ENCODE results near the gene MRAS. TPM values are rescaled to one million over a fixed set of nuclear protein-coding genes. Genes with fewer than 3 reads are reported as not detected.

MRAS gene
- total and polyA plus RNA-seq, 2 of the 4 experiments (the other 2 are of a cell fraction), result 59.3 to 60.6 TPM

GRCh38 chr3:138317687-138318086 lies 30.7 kb upstream of the MRAS start:
- Histone ChIP-seq H4K91ac (ENCODE audit: insufficient read depth, low read depth, low read length) (no peak overlapping the region), H3K18ac (ENCODE audit: low read depth, low read length) (no peak overlapping the region), H3K27me3 (ENCODE audit: control insufficient read depth, insufficient read depth, low read length) (peaks cover 24% of the 10 kb centered on the region), H2AFZ (replicated peaks; ENCODE audit: low read length, poor library complexity) (no peak overlapping the region), H3K23ac (ENCODE audit: low read depth, low read length) (no peak overlapping the region), H2BK120ac (ENCODE audit: low read depth, low read length) (no peak overlapping the region), H2AK5ac (ENCODE audit: low read depth, low read length) (no peak overlapping the region), H4K8ac (ENCODE audit: low read depth in 2 of 2, low read length in 2 of 2) (no peak overlapping the region), H4K5ac (ENCODE audit: low read depth, low read length) (no peak overlapping the region), H4K20me1 (ENCODE audit: insufficient read depth, low read length) (no peaks in the 10 kb centered on the region), H2BK20ac (ENCODE audit: low read depth, low read length) (no peak overlapping the region), H3K56ac (ENCODE audit: extremely low read depth, insufficient read depth, low read length) (no peak overlapping the region), H3K4me2 (ENCODE audit: low read depth, low read length) (no peak overlapping the region), H3K4ac (ENCODE audit: low read depth, low read length) (no peak overlapping the region), H3K36me3 (ENCODE audit: control insufficient read depth, insufficient read depth, low read length) (no peaks in the 10 kb centered on the region), H3K4me1 (ENCODE audit: control insufficient read depth, insufficient read depth, low read length) (no peaks in the 10 kb centered on the region), H3K9me1 (ENCODE audit: insufficient read depth, low read length) (no peaks in the 10 kb centered on the region), H3K9ac (ENCODE audit: low read depth, low read length) (no peak overlapping the region), H2BK5ac (ENCODE audit: low read depth, low read length, poor library complexity, severe bottlenecking) (no peak overlapping the region), H3K9me3 (ENCODE audit: control insufficient read depth, insufficient read depth, low read length) (no peaks in the 10 kb centered on the region), H2BK15ac (ENCODE audit: low read depth, low read length) (no peak overlapping the region), H3K79me1 (ENCODE audit: low read depth in 1 of 2, low read length in 2 of 2) (no peaks in the 10 kb centered on the region), H3K14ac (replicated peaks; ENCODE audit: low read depth, low read length) (no peak overlapping the region), H3K4me3 (ENCODE audit: insufficient read depth, low read depth, low read length) (no peak overlapping the region), H3K27ac (ENCODE audit: insufficient read depth, low read length) (no peak overlapping the region), H2AK9ac (replicated peaks; ENCODE audit: low read depth, low read length, poor library complexity) (no peak overlapping the region)
- intact Hi-C loops (cut with micrococcal nuclease), result no loop called here
- POLR2A ChIA-PET (ENCODE audit: unreplicated experiment), result no interaction called here
- BruUV-seq (replicated peaks), result no TSS peak
- CTCF ChIA-PET, result interaction anchor here (1.5 kb wide), 1 partner anchor 8 kb away, joined by 3 read pairs; no protein-coding TSS in a partner anchor
- WGBS, 2 experiments (ENCODE audit: extremely low coverage in 2 of 2, insufficient read length in 1 of 2), result no CpG with 5 or more reads among the region's 1 CpG
- dilution Hi-C loops (cut with HindIII; ENCODE audit: low sequenced_read_pairs, unreplicated experiment), result no loop called here
- DNase-seq (no peak), ATAC-seq (ENCODE audit: low read depth) (no peak)
- TF ChIP-seq CHD1 (IDR thresholded peaks at IDR 0.05; ENCODE audit: low read depth, low read length) (no peak), ELK1 (IDR thresholded peaks at IDR 0.05; ENCODE audit: borderline replicate concordance, low read depth, low read length) (no peak), MAFK (IDR thresholded peaks at IDR 0.05; ENCODE audit: low read depth, low read length) (no peak), RCOR1 (IDR thresholded peaks at IDR 0.05; ENCODE audit: insufficient replicate concordance, low read length) (no peak), RAD21 (IDR thresholded peaks at IDR 0.05; ENCODE audit: low read length) (no peak), FOS (IDR thresholded peaks at IDR 0.05; ENCODE audit: low read depth, low read length) (no peak), RFX5 (IDR thresholded peaks at IDR 0.05; ENCODE audit: low read depth, low read length) (no peak), NFE2L2 (IDR thresholded peaks at IDR 0.05; ENCODE audit: low read depth, low read length) (no peak), MXI1 (IDR thresholded peaks at IDR 0.05; ENCODE audit: borderline replicate concordance, low read depth, low read length) (no peak), CTCF (conservative IDR thresholded peaks at IDR 0.05; ENCODE audit: low read depth, low read length) (no peak), SMC3 (IDR thresholded peaks at IDR 0.05; ENCODE audit: low read depth, low read length) (no peak), BHLHE40 (IDR thresholded peaks at IDR 0.05; ENCODE audit: low read depth, low read length) (no peak), CEBPB (IDR thresholded peaks at IDR 0.05; ENCODE audit: low read depth, low read length) (no peak), USF2 (IDR thresholded peaks at IDR 0.05; ENCODE audit: low read depth, low read length) (no peak), MAZ (IDR thresholded peaks at IDR 0.05; ENCODE audit: borderline replicate concordance, low read depth, low read length) (no peak), POLR2A (IDR thresholded peaks at IDR 0.05; ENCODE audit: low read depth, low read length) (no peak)
- in situ Hi-C loops (cut with MboI; ENCODE audit: low sequenced_read_pairs), result no loop called here
